Measurements from ENCODE around the gene PARD6B.

DNA sequence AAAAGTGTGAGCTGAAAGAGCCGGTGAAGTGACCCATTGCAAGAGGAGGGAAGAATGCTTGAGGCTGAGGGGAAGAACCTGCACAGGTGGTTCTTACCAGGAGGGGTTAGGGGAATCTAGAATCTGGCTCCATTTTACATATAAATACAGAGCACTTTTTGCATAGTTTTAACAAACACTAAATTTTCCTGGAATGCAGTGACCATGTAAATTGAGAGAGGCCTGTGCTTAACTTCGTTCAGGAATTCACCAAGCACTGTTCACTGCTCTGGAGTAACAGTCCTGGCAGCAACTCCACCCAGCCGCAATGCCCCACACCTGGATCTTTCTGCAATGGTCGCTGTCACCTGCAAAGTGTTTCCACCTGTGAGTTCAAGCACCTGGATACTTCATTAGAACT lies 26.9 kb upstream of the PARD6B start:
- no peak for TF ChIP-seq CTCF (conservative IDR thresholded peaks at IDR 0.05; ENCODE audit: low read length)
- no peak for TF ChIP-seq EZH2phosphoT487 (IDR thresholded peaks at IDR 0.05; ENCODE audit: borderline replicate concordance, low read depth, low read length)
